Kidney (tissue), 14 donors: ENCODE measurements around the gene PRSS48. TPM values are rescaled to one million over a fixed set of nuclear protein-coding genes. Genes with fewer than 3 reads are reported as not detected.
A peak's percentile ranks its signal among the peaks of the same experiment; 100 is the strongest.

Experiments
- DNase-seq, 5 donors: peaks; one replicate each; pipeline ENCODE4 v3.0.0-alpha.2; 2013 to 2020
- FAIRE-seq: peaks from 2 replicates; lab custom pipeline; 2012; peaks lifted over from hg19 to GRCh38; lab: Jason Lieb, UNC
- H3K27ac ChIP-seq, 2 donors: one replicate each; pipeline ENCODE4 v1.7.0; 2013; ENCODE audit warnings: low read depth in 2 of 2, low read length in 2 of 2, inconsistent platforms in 1 of 2
- H3K27me3 ChIP-seq: one replicate; pipeline ENCODE4 v1.7.1; 2013; ENCODE audit warnings: low read length, inconsistent platforms; ENCODE audit not compliant: control insufficient read depth, insufficient read depth
- H3K36me3 ChIP-seq, 3 donors: one replicate each; pipeline versions ENCODE4 v1.7.0 to v1.7.1; 2013; ENCODE audit warnings: low read length in 3 of 3, control low read depth in 1 of 3, inconsistent platforms in 1 of 3; ENCODE audit not compliant: insufficient read depth in 3 of 3, control insufficient read depth in 2 of 3
- H3K4me1 ChIP-seq, 3 donors: one replicate each; pipeline versions ENCODE4 v1.7.0 to v1.7.1; 2013; ENCODE audit warnings: low read length in 3 of 3, inconsistent platforms in 1 of 3, low read depth in 1 of 3; ENCODE audit not compliant: control insufficient read depth in 2 of 3, insufficient read depth in 2 of 3
- H3K4me3 ChIP-seq, 3 donors: one replicate each; pipeline versions ENCODE4 v1.7.0 to v1.8.1; 2013; ENCODE audit warnings: low read length in 3 of 3, control low read depth in 1 of 3, inconsistent platforms in 1 of 3
- H3K9ac ChIP-seq, 3 donors: one replicate each; pipeline versions ENCODE4 v1.7.0 to v1.7.1; 2013; ENCODE audit warnings: low read length in 3 of 3, control low read depth in 1 of 3, inconsistent platforms in 1 of 3
- H3K9me3 ChIP-seq, 3 donors: one replicate each; pipeline versions ENCODE4 v1.7.0 to v1.7.1; 2013; ENCODE audit warnings: low read length in 3 of 3, control low read depth in 1 of 3, inconsistent platforms in 1 of 3; ENCODE audit not compliant: control insufficient read depth in 2 of 3, insufficient read depth in 1 of 3
- intact Hi-C: fragments of 100-400 bp; cut with DNase I; formaldehyde crosslinking; loops from one replicate; pipeline ENCODE4 v1.11.1; 2022
- polyA plus RNA-seq: library from polyadenylated mRNA; stranded (reverse); fragments of 350-450 nt; fragmentation: Illumina TruSeq; extraction: RNeasy Lipid Tissue Mini Kit (QIAGEN cat#74804); gene quantifications from one replicate; pipeline ENCODE4 v1.2.3, GENCODE V29; 2014; ENCODE audit warnings: low read depth, low replicate concordance; ENCODE audit not compliant: insufficient read depth
- total RNA-seq: library from RNA; stranded (reverse); fragmentation: NEBNext Ultra II Directional; extraction: Animal tissue kit (Norgen Biotek cat#: 25700); gene quantifications from one replicate; pipeline ENCODE4 v1.2.1, GENCODE V29; 2021
- TF ChIP-seq, protein P1 (sequence below): IDR thresholded peaks from 3 replicates; pipeline ENCODE4 v1.5.1; 2012; ENCODE audit warnings: mild to moderate bottlenecking, moderate library complexity, borderline replicate concordance; ENCODE audit not compliant: insufficient read depth; ENCODE audit errors: extremely low read depth
- donor health status: control.
- donor health status: control.
- donor health status: control.
- donor health status: control.
- donor health status: control.
- donor health status: DM: yes; HTN: yes; CAD: no.
- donor health status: Normal renal cell carcinoma (clear cell type).

The PRSS48 gene
- total and polyA plus RNA-seq, 2 donors from 2014 or later: not detected

DNA sequence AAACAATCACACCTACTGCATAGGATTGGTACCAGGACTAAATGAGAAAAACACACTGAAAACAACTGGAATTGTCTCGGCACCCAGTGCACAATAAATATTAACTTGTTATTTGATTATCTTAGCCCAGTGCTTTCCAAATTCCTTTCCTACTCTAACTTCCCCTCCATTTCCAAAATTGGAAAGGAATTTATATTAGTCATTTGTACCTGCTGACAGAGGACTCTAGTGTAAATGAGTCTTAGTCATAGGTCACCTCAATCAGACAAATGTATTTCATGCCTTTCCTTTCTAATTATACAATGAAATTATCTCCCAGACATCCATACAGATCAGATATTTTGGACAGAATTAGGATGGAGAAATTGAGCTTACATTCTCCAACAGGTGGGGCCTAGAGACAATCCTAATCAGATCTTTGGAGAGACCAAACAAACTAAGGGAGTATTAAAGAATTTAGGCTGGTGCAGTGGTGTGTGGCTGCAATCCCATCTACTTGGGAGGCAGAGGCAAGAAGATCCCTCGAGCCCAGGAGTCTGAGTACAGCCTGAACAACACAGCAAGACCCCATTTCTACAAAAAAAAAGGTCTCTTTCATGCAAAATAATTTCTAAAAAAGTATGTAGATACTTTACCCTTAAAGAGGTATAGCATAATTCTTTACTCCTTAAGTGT, 38.4 kb downstream of the PRSS48 start:
- peaks cover 0 to 17% (median 10%) of the 10 kb centered on the region in 3 donors for H3K4me1 ChIP-seq
- peak; percentile 72 for FAIRE-seq
- no peaks in the 10 kb centered on the region for H3K36me3 ChIP-seq
- no peaks in the 10 kb centered on the region for H3K9me3 ChIP-seq
- H3K9ac ChIP-seq: no peak overlapping the region
- TF ChIP-seq, protein P1, sequence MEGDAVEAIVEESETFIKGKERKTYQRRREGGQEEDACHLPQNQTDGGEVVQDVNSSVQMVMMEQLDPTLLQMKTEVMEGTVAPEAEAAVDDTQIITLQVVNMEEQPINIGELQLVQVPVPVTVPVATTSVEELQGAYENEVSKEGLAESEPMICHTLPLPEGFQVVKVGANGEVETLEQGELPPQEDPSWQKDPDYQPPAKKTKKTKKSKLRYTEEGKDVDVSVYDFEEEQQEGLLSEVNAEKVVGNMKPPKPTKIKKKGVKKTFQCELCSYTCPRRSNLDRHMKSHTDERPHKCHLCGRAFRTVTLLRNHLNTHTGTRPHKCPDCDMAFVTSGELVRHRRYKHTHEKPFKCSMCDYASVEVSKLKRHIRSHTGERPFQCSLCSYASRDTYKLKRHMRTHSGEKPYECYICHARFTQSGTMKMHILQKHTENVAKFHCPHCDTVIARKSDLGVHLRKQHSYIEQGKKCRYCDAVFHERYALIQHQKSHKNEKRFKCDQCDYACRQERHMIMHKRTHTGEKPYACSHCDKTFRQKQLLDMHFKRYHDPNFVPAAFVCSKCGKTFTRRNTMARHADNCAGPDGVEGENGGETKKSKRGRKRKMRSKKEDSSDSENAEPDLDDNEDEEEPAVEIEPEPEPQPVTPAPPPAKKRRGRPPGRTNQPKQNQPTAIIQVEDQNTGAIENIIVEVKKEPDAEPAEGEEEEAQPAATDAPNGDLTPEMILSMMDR: no peak
- intact Hi-C loops: no loop called here
- H3K27me3 ChIP-seq: no peaks in the 10 kb centered on the region
- peak overlapping the region; percentile 66 to 86 for H3K27ac ChIP-seq
- no peak for DNase-seq
- peak overlapping the region in 1 of 3 donors; percentile 2 for H3K4me3 ChIP-seq

DNA sequence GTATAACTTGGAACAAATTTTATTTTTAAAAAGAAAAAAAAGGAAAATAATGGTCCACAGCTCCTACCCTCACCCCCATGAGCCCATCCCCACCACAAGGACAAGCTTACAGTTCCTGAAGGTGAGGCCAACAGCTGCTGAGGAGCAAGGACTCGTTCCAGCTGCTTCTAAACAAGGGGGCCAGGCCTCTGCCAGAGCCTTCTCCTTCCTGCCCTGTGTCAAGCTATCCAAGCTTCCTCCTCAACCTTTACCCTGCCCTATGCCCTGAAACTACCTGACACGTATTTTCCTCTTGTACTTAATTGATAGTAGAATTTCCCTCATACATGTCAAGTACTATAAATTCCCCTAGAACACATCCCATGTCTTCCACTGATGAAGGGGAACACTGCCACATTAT, 39.7 kb downstream of the PRSS48 start:
- FAIRE-seq: no peak
- intact Hi-C loops: no loop called here
- no peaks in the 10 kb centered on the region for H3K27me3 ChIP-seq

DNA sequence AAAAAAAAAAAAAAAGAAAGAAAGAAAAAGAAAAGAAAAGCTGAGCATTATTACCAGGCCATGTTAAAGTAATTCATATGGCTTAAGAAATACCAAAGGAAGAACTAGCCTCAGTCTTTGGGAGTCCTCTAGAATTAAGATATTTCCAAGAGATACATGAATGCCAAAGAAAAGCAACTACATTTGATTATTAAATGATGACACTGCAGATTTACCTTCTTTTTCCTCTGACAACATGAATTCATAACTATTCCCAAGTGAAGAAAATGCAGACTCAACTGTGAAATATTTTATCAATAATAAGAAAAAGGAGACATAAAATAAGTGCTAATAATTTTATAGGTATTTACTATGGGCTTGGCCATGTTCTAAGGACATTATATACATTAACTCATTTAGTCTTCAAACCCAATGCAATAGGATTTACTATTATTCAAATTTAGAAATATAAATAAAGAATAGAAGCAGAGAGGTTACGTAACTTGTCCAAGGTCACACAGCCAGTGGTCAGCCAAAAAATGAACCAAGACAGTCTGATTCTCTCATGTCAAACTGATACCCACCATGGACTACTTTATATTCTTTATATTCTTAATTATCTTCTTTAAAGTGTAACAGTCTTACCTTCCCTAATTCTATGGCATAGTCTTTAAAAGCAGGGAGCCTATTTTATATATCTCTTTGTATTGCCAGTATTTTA, 41.5 kb downstream of the PRSS48 start:
- no peak for DNase-seq
- TF ChIP-seq, protein P1: no peak
- no peaks in the 10 kb centered on the region for H3K27me3 ChIP-seq
- H3K27ac ChIP-seq: no peak overlapping the region
- peaks cover 0 to 21% (median 21%) of the 10 kb centered on the region in 3 donors for H3K4me1 ChIP-seq
- H3K9me3 ChIP-seq: no peaks in the 10 kb centered on the region
- H3K4me3 ChIP-seq: no peak overlapping the region
- no peak overlapping the region for H3K9ac ChIP-seq
- no peak for FAIRE-seq
- intact Hi-C loops: no loop called here
- H3K36me3 ChIP-seq: no peaks in the 10 kb centered on the region

More for the DNA sequence above, 39.7 kb downstream of the PRSS48 start:
- no peaks in the 10 kb centered on the region for H3K9me3 ChIP-seq
- H3K9ac ChIP-seq: no peak overlapping the region
- H3K36me3 ChIP-seq: no peaks in the 10 kb centered on the region
- no peak overlapping the region for H3K4me3 ChIP-seq
- H3K27ac ChIP-seq: peak overlapping the region; percentile 14 to 15
- TF ChIP-seq, protein P1: no peak
- no peak for DNase-seq
- peaks cover 0 to 21% (median 16%) of the 10 kb centered on the region in 3 donors for H3K4me1 ChIP-seq
